GM23338 (cell line): ENCODE results near the gene THSD4.

Experiments used
- EZH2 ChIP-seq: fragments of 200-600 bp; sonication (generic); IDR thresholded peaks from one replicate; pipeline ENCODE4 v1.8.0; 2017; ENCODE audit warnings: antibody characterized with exemption, mild to moderate bottlenecking, low read depth; ENCODE audit not compliant: unreplicated experiment
- EZH2phosphoT487 ChIP-seq: fragments of 200-600 bp; sonication (generic); IDR thresholded peaks from one replicate; pipeline ENCODE4 v1.8.1; 2018; ENCODE audit warnings: antibody characterized with exemption; ENCODE audit not compliant: unreplicated experiment
- POLR2AphosphoS5 ChIP-seq: IDR thresholded peaks from 2 replicates; pipeline ENCODE4 v1.6.1; 2016; ENCODE audit warnings: antibody characterized with exemption, low read depth
- STAT1 ChIP-seq: IDR thresholded peaks from one replicate; pipeline ENCODE4 v1.6.1; 2016; ENCODE audit warnings: antibody characterized with exemption; ENCODE audit not compliant: unreplicated experiment
- ZNF331 ChIP-seq: fragments of 250-450 bp; sonication (Bioruptor Pico); IDR thresholded peaks from 2 replicates; pipeline ENCODE4 v1.5.0; 2020; ENCODE audit warnings: low read depth, mild to moderate bottlenecking, moderate library complexity
- TF ChIP-seq, protein P1 (sequence below), 2 experiments: fragments of 200-600 bp in 1 of 2; sonication (generic) in 1 of 2; conservative IDR thresholded peaks; 2 replicates each; pipeline versions ENCODE4 v1.5.1 to v1.6.1; 2016 to 2017; ENCODE audit warnings: antibody characterized with exemption in 2 of 2, low read depth in 2 of 2, mild to moderate bottlenecking in 2 of 2, moderate library complexity in 1 of 2
- TF ChIP-seq, protein P2 (sequence below): IDR thresholded peaks from one replicate; pipeline ENCODE4 v1.6.1; 2018; ENCODE audit warnings: antibody characterized with exemption; ENCODE audit not compliant: unreplicated experiment
- TF ChIP-seq, protein P3 (sequence below): IDR thresholded peaks from 2 replicates; pipeline ENCODE4 v1.6.1; 2016; ENCODE audit warnings: antibody characterized with exemption

DNA sequence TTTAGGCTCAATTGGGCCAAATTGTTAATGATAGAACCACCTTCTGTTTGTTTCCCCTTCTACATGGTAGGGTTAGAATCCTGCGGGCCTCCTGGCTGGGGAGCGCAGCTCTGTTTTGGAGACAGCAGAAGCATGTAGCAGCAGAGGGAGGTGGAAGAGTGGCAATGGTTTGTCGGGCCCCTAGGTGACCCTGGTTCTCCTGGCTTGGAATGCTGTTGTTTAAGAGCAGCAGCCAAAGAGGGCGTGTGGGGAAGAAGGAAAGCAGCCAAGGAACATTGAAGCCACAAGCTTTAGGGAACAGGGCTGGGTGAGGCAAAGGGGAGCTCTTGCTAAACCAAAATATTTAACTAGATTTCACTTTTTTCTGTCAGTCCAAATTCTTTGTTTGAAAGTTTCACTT is 481.4 kb downstream of the THSD4 start:
- TF ChIP-seq, protein P1, sequence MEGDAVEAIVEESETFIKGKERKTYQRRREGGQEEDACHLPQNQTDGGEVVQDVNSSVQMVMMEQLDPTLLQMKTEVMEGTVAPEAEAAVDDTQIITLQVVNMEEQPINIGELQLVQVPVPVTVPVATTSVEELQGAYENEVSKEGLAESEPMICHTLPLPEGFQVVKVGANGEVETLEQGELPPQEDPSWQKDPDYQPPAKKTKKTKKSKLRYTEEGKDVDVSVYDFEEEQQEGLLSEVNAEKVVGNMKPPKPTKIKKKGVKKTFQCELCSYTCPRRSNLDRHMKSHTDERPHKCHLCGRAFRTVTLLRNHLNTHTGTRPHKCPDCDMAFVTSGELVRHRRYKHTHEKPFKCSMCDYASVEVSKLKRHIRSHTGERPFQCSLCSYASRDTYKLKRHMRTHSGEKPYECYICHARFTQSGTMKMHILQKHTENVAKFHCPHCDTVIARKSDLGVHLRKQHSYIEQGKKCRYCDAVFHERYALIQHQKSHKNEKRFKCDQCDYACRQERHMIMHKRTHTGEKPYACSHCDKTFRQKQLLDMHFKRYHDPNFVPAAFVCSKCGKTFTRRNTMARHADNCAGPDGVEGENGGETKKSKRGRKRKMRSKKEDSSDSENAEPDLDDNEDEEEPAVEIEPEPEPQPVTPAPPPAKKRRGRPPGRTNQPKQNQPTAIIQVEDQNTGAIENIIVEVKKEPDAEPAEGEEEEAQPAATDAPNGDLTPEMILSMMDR (conservative IDR thresholded peaks at IDR 0.05; ENCODE audit: low read depth in 2 of 2) = no peak
- TF ChIP-seq, protein P2, sequence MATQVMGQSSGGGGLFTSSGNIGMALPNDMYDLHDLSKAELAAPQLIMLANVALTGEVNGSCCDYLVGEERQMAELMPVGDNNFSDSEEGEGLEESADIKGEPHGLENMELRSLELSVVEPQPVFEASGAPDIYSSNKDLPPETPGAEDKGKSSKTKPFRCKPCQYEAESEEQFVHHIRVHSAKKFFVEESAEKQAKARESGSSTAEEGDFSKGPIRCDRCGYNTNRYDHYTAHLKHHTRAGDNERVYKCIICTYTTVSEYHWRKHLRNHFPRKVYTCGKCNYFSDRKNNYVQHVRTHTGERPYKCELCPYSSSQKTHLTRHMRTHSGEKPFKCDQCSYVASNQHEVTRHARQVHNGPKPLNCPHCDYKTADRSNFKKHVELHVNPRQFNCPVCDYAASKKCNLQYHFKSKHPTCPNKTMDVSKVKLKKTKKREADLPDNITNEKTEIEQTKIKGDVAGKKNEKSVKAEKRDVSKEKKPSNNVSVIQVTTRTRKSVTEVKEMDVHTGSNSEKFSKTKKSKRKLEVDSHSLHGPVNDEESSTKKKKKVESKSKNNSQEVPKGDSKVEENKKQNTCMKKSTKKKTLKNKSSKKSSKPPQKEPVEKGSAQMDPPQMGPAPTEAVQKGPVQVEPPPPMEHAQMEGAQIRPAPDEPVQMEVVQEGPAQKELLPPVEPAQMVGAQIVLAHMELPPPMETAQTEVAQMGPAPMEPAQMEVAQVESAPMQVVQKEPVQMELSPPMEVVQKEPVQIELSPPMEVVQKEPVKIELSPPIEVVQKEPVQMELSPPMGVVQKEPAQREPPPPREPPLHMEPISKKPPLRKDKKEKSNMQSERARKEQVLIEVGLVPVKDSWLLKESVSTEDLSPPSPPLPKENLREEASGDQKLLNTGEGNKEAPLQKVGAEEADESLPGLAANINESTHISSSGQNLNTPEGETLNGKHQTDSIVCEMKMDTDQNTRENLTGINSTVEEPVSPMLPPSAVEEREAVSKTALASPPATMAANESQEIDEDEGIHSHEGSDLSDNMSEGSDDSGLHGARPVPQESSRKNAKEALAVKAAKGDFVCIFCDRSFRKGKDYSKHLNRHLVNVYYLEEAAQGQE = no peak
- TF ChIP-seq POLR2AphosphoS5 (no peak), EZH2 (no peak), EZH2phosphoT487 (no peak), ZNF331 (CRISPR knock-in tag) (no peak), STAT1 (no peak)
- TF ChIP-seq, protein P3, sequence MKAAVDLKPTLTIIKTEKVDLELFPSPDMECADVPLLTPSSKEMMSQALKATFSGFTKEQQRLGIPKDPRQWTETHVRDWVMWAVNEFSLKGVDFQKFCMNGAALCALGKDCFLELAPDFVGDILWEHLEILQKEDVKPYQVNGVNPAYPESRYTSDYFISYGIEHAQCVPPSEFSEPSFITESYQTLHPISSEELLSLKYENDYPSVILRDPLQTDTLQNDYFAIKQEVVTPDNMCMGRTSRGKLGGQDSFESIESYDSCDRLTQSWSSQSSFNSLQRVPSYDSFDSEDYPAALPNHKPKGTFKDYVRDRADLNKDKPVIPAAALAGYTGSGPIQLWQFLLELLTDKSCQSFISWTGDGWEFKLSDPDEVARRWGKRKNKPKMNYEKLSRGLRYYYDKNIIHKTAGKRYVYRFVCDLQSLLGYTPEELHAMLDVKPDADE = no peak
